Stomach (tissue), 4 donors: ENCODE measurements around the gene CREG1.

Source experiments
- CTCF ChIP-seq, 7 experiments: fragments of 450-650 bp in 4 of 7; fragments of 200-600 bp in 3 of 7; sonication (generic) in 3 of 7; IDR thresholded peaks; one replicate each; pipeline ENCODE4 v1.5.1; 2016 to 2019; ENCODE audit warnings: antibody characterized with exemption in 7 of 7, control low read depth in 2 of 7, mild to moderate bottlenecking in 1 of 7
- EP300 ChIP-seq: sonication (generic); formaldehyde crosslinking; IDR thresholded peaks from one replicate; pipeline ENCODE4 v1.6.1; 2017; ENCODE audit warnings: antibody characterized with exemption
- POLR2AphosphoS5 ChIP-seq, 3 donors: sonication (generic); formaldehyde crosslinking; IDR thresholded peaks; one replicate each; pipeline ENCODE4 v1.6.1; 2016; ENCODE audit warnings: antibody characterized with exemption in 3 of 3

- TF ChIP-seq CTCF (IDR thresholded peaks at IDR 0.05) (peak in 5 of 7 experiments; percentile 27 to 51 (median 40)), POLR2AphosphoS5 (IDR thresholded peaks at IDR 0.05) (no peak), EP300 (no peak)
Observed at GRCh38 chr1:167599957-167600581, 46.5 kb upstream of the CREG1 start.
